ENCODE data around the gene MYRFL.

The MYRFL gene

GRCh38 chr12:70007687-70008086 is 182.7 kb downstream of the MYRFL start:
- H3K4me3 ChIP-seq (ENCODE audit: low read depth, low read length): no peak overlapping the region
- TF ChIP-seq CTCF (IDR thresholded peaks at IDR 0.05; ENCODE audit: borderline replicate concordance, insufficient read depth, low read depth, low read length): no peak
